ENCODE measurements around the gene ELOVL3.

DNA sequence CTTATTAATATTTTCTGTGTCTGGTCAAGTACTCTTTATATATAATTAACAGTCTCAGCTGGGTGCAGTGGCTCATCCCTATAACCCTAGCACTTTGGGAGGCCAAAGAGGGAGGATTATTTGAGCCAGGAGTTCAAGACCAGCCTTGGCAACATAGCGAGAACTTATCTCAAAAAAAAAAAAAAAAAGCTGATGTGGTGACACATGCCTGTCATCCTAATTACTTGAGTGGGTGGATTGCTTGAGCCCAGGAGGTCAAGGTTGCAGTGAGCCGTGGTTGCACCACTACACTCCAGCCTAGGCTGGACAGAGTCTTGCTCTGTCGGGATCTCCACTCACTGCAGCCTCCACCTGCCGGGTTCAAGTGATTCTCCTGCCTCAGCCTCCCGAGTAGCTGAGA lies 6.7 kb upstream of the ELOVL3 start:
- no peak for TF ChIP-seq POLR2A (IDR thresholded peaks at IDR 0.05)
- TF ChIP-seq, protein P1, sequence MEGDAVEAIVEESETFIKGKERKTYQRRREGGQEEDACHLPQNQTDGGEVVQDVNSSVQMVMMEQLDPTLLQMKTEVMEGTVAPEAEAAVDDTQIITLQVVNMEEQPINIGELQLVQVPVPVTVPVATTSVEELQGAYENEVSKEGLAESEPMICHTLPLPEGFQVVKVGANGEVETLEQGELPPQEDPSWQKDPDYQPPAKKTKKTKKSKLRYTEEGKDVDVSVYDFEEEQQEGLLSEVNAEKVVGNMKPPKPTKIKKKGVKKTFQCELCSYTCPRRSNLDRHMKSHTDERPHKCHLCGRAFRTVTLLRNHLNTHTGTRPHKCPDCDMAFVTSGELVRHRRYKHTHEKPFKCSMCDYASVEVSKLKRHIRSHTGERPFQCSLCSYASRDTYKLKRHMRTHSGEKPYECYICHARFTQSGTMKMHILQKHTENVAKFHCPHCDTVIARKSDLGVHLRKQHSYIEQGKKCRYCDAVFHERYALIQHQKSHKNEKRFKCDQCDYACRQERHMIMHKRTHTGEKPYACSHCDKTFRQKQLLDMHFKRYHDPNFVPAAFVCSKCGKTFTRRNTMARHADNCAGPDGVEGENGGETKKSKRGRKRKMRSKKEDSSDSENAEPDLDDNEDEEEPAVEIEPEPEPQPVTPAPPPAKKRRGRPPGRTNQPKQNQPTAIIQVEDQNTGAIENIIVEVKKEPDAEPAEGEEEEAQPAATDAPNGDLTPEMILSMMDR (IDR thresholded peaks at IDR 0.05): no peak
